ENCODE results near the gene NUDT3.

GRCh38 chr6:34323300-34323699 is 69.2 kb downstream of the NUDT3 start:
- TF ChIP-seq POLR2A (IDR thresholded peaks at IDR 0.05) (no peak), CTCF (IDR thresholded peaks at IDR 0.05) (no peak)
